PC-9 (cell line): ENCODE data around the gene PCYT2.

Experiments
- CTCF ChIP-seq: fragments of 200-600 bp; sonication (generic); conservative IDR thresholded peaks from 2 replicates; pipeline ENCODE4 v1.6.1; 2017; ENCODE audit warnings: mixed run types, antibody characterized with exemption, mild to moderate bottlenecking, moderate library complexity
- EZH2 ChIP-seq: fragments of 200-600 bp; sonication (generic); IDR thresholded peaks from 2 replicates; pipeline ENCODE4 v1.8.0; 2017; ENCODE audit warnings: antibody characterized with exemption, low read depth

GRCh38 chr17:81884520-81884919 lies 26.7 kb downstream of the PCYT2 start:
- TF ChIP-seq CTCF = no peak
- TF ChIP-seq EZH2 = no peak
